Liver (tissue), 9 donors: Measurements from ENCODE around the gene EVA1B. TPM values are rescaled to one million over a fixed set of nuclear protein-coding genes. Genes with fewer than 3 reads are reported as not detected.

Experiments used
- DNase-seq: peaks from one replicate; pipeline ENCODE4 v3.0.0-alpha.2; 2017; ENCODE audit warnings: low spot score
- H3K27ac ChIP-seq, 2 donors: one replicate each; pipeline ENCODE4 v1.7.0; 2013; ENCODE audit warnings: inconsistent platforms in 2 of 2, low read length in 2 of 2, control low read depth in 1 of 2, low read depth in 1 of 2, mild to moderate bottlenecking in 1 of 2
- H3K27me3 ChIP-seq, 4 donors: one replicate each; pipeline versions ENCODE4 v1.6.1 to v1.7.0; 2013; ENCODE audit warnings: low read length in 3 of 4, inconsistent platforms in 1 of 4, mild to moderate bottlenecking in 1 of 4, moderate library complexity in 1 of 4; ENCODE audit not compliant: control insufficient read depth in 4 of 4, insufficient read depth in 4 of 4
- H3K36me3 ChIP-seq, 4 donors: one replicate each; pipeline versions ENCODE4 v1.6.1 to v1.7.0; 2013; ENCODE audit warnings: low read length in 3 of 4, mild to moderate bottlenecking in 3 of 4, low read depth in 1 of 4, moderate library complexity in 1 of 4; ENCODE audit not compliant: control insufficient read depth in 4 of 4, insufficient read depth in 3 of 4
- H3K4me1 ChIP-seq, 4 donors: one replicate each; pipeline versions ENCODE4 v1.6.1 to v1.7.0; 2013; ENCODE audit warnings: low read length in 3 of 4, mild to moderate bottlenecking in 3 of 4, moderate library complexity in 1 of 4; ENCODE audit not compliant: control insufficient read depth in 4 of 4, insufficient read depth in 4 of 4
- H3K4me3 ChIP-seq, 3 donors: one replicate each; pipeline versions ENCODE4 v1.6.1 to v1.7.0; 2013; ENCODE audit warnings: low read length in 3 of 3, control low read depth in 1 of 3, low read depth in 1 of 3, mild to moderate bottlenecking in 1 of 3
- H3K9ac ChIP-seq, 2 donors: one replicate each; pipeline ENCODE4 v1.7.0; 2013; ENCODE audit warnings: low read length in 2 of 2, mild to moderate bottlenecking in 2 of 2, moderate library complexity in 2 of 2, control low read depth in 1 of 2, low read depth in 1 of 2
- H3K9me3 ChIP-seq, 4 donors: one replicate each; pipeline versions ENCODE4 v1.6.1 to v1.7.0; 2013; ENCODE audit warnings: low read length in 3 of 4; ENCODE audit not compliant: control insufficient read depth in 4 of 4
- CTCF ChIP-seq: fragments of 150-350 bp; IDR thresholded peaks from 2 replicates; pipeline ENCODE4 v1.5.1; 2017; ENCODE audit warnings: improper control_type of control experiment, low read depth, low read length; ENCODE audit not compliant: missing input control
- EGR1 ChIP-seq, 2 donors: IDR thresholded peaks; 2 replicates each; pipeline ENCODE4 v1.6.1; 2016 to 2018; ENCODE audit warnings: antibody characterized with exemption in 2 of 2, low read depth in 2 of 2
- FOXA1 ChIP-seq: IDR thresholded peaks from 2 replicates; pipeline ENCODE4 v1.6.1; 2016; ENCODE audit warnings: antibody characterized with exemption
- FOXA2 ChIP-seq: IDR thresholded peaks from 2 replicates; pipeline ENCODE4 v1.6.1; 2016; ENCODE audit warnings: antibody characterized with exemption
- GABPA ChIP-seq, 2 donors: IDR thresholded peaks in 1 of 2; conservative IDR thresholded peaks in 1 of 2; 2 replicates each; pipeline ENCODE4 v1.6.1; 2016; ENCODE audit warnings: antibody characterized with exemption in 2 of 2, mild to moderate bottlenecking in 1 of 2, moderate library complexity in 1 of 2
- HNF4A ChIP-seq, 2 donors: conservative IDR thresholded peaks; 2 replicates each; pipeline ENCODE4 v1.6.1; 2016; ENCODE audit warnings: antibody characterized with exemption in 2 of 2, mild to moderate bottlenecking in 2 of 2
- HNF4G ChIP-seq: IDR thresholded peaks from 2 replicates; pipeline ENCODE4 v1.6.1; 2016; ENCODE audit warnings: antibody characterized with exemption
- JUND ChIP-seq, 2 donors: IDR thresholded peaks; 2 replicates each; pipeline ENCODE4 v1.6.1; 2016; ENCODE audit warnings: antibody characterized with exemption in 2 of 2
- NR2F2 ChIP-seq: IDR thresholded peaks from 2 replicates; pipeline ENCODE4 v1.6.1; 2016; ENCODE audit warnings: antibody characterized with exemption
- RAD21 ChIP-seq, 2 donors: IDR thresholded peaks; 2 replicates each; pipeline ENCODE4 v1.6.1; 2016; ENCODE audit warnings: antibody characterized with exemption in 2 of 2, mild to moderate bottlenecking in 2 of 2
- RXRA ChIP-seq, 2 donors: IDR thresholded peaks; 2 replicates each; pipeline ENCODE4 v1.6.1; 2017 to 2018; ENCODE audit warnings: antibody characterized with exemption in 2 of 2, mild to moderate bottlenecking in 1 of 2
- SP1 ChIP-seq: IDR thresholded peaks from 2 replicates; pipeline ENCODE4 v1.6.1; 2018; ENCODE audit warnings: antibody characterized with exemption, mild to moderate bottlenecking
- TAF1 ChIP-seq: conservative IDR thresholded peaks from 2 replicates; pipeline ENCODE4 v1.6.1; 2016; ENCODE audit warnings: antibody characterized with exemption, mild to moderate bottlenecking
- YY1 ChIP-seq: IDR thresholded peaks from 2 replicates; pipeline ENCODE4 v1.6.1; 2016; ENCODE audit warnings: antibody characterized with exemption, mild to moderate bottlenecking
- WGBS: extraction: QIAGEN DNeasy Blood & Tissue Kit; methylation state at CpG from one replicate; pipeline ENCODE4 v1.1.7; 2013; 5-methylcytosine and 5-hydroxymethylcytosine counted together
- polyA plus RNA-seq, 2 donors: library from polyadenylated mRNA; stranded (reverse) in 1 of 2; unstranded in 1 of 2; fragments of 200-250 nt in 1 of 2; fragments of >200 nt in 1 of 2; fragmentation: Nextera tagmentation in 1 of 2; extraction: Ambion mirVana in 1 of 2; gene quantifications; one replicate each; pipeline versions ENCODE4 v1.2.1 to v1.2.3, GENCODE V29; 2013 to 2015
- total RNA-seq, 2 donors: library from RNA; depleted of rRNA; stranded (reverse); fragments of >200 nt; gene quantifications; one replicate each; pipeline ENCODE4 v1.2.3, GENCODE V29; 2014
- TF ChIP-seq, protein P1 (sequence below): IDR thresholded peaks from 2 replicates; pipeline ENCODE4 v1.6.1; 2016; ENCODE audit warnings: antibody characterized with exemption
- TF ChIP-seq, protein P2 (sequence below): IDR thresholded peaks from 2 replicates; pipeline ENCODE4 v1.6.1; 2016; ENCODE audit warnings: antibody characterized with exemption
- TF ChIP-seq, protein P3 (sequence below): IDR thresholded peaks from 2 replicates; pipeline ENCODE4 v1.6.1; 2016; ENCODE audit warnings: antibody characterized with exemption, mild to moderate bottlenecking
- TF ChIP-seq, protein P4 (sequence below): IDR thresholded peaks from 2 replicates; pipeline ENCODE4 v1.6.1; 2016; ENCODE audit warnings: antibody characterized with exemption
- donor health status: healthy.
- donor health status: healthy.
- donor health status: healthy.
- donor health status: healthy.
- donor health status: healthy.

The EVA1B gene
- total and polyA plus RNA-seq, 4 donors: 3.3 to 22.7 (median 8.4) TPM

DNA sequence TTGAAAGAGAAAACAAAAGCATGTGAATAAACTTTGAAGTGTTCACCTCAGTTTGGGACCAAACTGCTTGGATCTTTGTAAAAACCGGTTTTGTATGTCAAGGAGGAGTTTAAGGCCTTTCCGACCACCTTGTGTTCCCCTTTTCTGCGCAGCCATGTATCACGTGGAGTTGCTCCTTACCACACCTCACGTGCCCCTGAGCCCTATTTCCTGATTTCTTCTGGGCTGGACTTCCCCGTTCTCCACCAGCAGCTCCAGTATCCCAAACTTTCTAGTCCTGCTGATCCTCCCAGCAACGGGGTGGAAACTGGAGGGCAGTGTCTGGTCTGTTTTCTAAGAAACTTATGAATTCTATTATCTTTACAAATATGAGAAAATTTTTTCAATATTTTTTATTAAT, 18.9 kb downstream of the EVA1B start:
- H3K4me1 ChIP-seq: peaks cover 3 to 15% (median 11%) of the 10 kb centered on the region in 4 donors
- H3K9me3 ChIP-seq: no peaks in the 10 kb centered on the region
- TF ChIP-seq CTCF: no peak
- TF ChIP-seq FOXA2: no peak
- TF ChIP-seq GABPA (IDR thresholded peaks at IDR 0.05 in 1 of 2, conservative IDR thresholded peaks at IDR 0.05 in 1 of 2): no peak
- TF ChIP-seq, protein P1, sequence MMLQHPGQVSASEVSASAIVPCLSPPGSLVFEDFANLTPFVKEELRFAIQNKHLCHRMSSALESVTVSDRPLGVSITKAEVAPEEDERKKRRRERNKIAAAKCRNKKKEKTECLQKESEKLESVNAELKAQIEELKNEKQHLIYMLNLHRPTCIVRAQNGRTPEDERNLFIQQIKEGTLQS: no peak
- TF ChIP-seq EGR1 (IDR thresholded peaks at IDR 0.05; ENCODE audit: low read depth in 2 of 2): no peak
- TF ChIP-seq, protein P2, sequence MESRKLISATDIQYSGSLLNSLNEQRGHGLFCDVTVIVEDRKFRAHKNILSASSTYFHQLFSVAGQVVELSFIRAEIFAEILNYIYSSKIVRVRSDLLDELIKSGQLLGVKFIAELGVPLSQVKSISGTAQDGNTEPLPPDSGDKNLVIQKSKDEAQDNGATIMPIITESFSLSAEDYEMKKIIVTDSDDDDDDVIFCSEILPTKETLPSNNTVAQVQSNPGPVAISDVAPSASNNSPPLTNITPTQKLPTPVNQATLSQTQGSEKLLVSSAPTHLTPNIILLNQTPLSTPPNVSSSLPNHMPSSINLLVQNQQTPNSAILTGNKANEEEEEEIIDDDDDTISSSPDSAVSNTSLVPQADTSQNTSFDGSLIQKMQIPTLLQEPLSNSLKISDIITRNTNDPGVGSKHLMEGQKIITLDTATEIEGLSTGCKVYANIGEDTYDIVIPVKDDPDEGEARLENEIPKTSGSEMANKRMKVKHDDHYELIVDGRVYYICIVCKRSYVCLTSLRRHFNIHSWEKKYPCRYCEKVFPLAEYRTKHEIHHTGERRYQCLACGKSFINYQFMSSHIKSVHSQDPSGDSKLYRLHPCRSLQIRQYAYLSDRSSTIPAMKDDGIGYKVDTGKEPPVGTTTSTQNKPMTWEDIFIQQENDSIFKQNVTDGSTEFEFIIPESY: no peak
- no peak overlapping the region for H3K9ac ChIP-seq
- H3K4me3 ChIP-seq: no peak overlapping the region
- WGBS: 79% methylated on average over 7 of the region's 7 CpGs
- no peak overlapping the region for H3K27ac ChIP-seq
- H3K36me3 ChIP-seq: peaks cover 16 to 42% (median 36%) of the 10 kb centered on the region in 4 donors
- no peak for DNase-seq
- H3K27me3 ChIP-seq: no peaks in the 10 kb centered on the region

DNA sequence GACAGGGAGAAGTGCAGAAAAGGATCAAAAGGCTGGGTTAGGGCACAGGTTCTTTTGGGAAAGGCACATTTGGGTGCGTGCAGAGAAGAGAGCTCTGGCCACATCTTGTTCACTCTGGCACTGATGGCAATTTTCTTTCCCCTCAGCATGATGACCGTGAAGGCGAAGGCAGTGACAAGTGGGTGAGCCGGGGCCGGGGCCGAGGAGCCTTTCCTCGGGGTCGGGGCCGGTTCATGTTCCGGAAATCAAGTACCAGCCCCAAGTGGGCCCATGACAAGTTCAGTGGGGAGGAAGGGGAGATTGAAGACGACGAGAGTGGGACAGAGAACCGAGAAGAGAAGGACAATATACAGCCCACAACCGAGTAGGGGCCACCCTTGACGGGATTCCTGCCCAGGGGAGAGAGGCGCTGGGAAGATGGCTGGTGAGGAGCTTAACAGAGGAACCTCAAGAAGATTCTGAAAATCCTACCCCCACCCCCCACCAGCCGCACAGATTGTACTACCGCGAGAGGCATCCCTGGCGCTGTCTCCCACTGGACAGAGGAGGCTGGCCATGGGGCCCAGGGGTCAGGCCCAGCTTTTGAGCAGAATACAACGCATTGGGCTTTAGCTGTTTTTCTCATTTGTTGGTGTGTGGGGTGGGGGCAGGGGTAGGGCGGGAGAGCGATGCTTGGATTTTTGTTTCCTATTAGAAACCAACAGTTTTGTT, 19.6 kb downstream of the EVA1B start:
- Histone ChIP-seq H3K36me3 (peaks cover 15 to 43% (median 37%) of the 10 kb centered on the region in 4 donors), H3K4me1 (peaks cover 3 to 15% (median 11%) of the 10 kb centered on the region in 4 donors), H3K4me3 (no peak overlapping the region), H3K27me3 (no peaks in the 10 kb centered on the region), H3K9ac (no peak overlapping the region), H3K27ac (no peak overlapping the region), H3K9me3 (no peaks in the 10 kb centered on the region)
- no peak for DNase-seq
- TF ChIP-seq JUND (IDR thresholded peaks at IDR 0.05) (no peak), NR2F2 (no peak), RAD21 (IDR thresholded peaks at IDR 0.05) (no peak), RXRA (IDR thresholded peaks at IDR 0.05) (no peak), YY1 (no peak), SP1 (no peak), EGR1 (IDR thresholded peaks at IDR 0.05; ENCODE audit: low read depth in 2 of 2) (no peak), GABPA (IDR thresholded peaks at IDR 0.05 in 1 of 2, conservative IDR thresholded peaks at IDR 0.05 in 1 of 2) (no peak), FOXA2 (no peak), HNF4G (no peak), HNF4A (conservative IDR thresholded peaks at IDR 0.05) (no peak), CTCF (no peak), FOXA1 (no peak), TAF1 (no peak)
- TF ChIP-seq, protein P2: no peak
- TF ChIP-seq, protein P1: no peak
- TF ChIP-seq, protein P3, sequence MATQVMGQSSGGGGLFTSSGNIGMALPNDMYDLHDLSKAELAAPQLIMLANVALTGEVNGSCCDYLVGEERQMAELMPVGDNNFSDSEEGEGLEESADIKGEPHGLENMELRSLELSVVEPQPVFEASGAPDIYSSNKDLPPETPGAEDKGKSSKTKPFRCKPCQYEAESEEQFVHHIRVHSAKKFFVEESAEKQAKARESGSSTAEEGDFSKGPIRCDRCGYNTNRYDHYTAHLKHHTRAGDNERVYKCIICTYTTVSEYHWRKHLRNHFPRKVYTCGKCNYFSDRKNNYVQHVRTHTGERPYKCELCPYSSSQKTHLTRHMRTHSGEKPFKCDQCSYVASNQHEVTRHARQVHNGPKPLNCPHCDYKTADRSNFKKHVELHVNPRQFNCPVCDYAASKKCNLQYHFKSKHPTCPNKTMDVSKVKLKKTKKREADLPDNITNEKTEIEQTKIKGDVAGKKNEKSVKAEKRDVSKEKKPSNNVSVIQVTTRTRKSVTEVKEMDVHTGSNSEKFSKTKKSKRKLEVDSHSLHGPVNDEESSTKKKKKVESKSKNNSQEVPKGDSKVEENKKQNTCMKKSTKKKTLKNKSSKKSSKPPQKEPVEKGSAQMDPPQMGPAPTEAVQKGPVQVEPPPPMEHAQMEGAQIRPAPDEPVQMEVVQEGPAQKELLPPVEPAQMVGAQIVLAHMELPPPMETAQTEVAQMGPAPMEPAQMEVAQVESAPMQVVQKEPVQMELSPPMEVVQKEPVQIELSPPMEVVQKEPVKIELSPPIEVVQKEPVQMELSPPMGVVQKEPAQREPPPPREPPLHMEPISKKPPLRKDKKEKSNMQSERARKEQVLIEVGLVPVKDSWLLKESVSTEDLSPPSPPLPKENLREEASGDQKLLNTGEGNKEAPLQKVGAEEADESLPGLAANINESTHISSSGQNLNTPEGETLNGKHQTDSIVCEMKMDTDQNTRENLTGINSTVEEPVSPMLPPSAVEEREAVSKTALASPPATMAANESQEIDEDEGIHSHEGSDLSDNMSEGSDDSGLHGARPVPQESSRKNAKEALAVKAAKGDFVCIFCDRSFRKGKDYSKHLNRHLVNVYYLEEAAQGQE: no peak
- TF ChIP-seq, protein P4, sequence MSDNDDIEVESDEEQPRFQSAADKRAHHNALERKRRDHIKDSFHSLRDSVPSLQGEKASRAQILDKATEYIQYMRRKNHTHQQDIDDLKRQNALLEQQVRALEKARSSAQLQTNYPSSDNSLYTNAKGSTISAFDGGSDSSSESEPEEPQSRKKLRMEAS: no peak
- 92% methylated on average over 23 of the region's 23 CpGs for WGBS
